Kidney tubule cell (primary cell): Measurements from ENCODE around the gene TMCC2.

ENCODE experiments used
- DNase-seq: peaks from one replicate; pipeline ENCODE4 v3.0.0-alpha.2; 2018; ENCODE audit warnings: low spot score

Gene TMCC2

DNA sequence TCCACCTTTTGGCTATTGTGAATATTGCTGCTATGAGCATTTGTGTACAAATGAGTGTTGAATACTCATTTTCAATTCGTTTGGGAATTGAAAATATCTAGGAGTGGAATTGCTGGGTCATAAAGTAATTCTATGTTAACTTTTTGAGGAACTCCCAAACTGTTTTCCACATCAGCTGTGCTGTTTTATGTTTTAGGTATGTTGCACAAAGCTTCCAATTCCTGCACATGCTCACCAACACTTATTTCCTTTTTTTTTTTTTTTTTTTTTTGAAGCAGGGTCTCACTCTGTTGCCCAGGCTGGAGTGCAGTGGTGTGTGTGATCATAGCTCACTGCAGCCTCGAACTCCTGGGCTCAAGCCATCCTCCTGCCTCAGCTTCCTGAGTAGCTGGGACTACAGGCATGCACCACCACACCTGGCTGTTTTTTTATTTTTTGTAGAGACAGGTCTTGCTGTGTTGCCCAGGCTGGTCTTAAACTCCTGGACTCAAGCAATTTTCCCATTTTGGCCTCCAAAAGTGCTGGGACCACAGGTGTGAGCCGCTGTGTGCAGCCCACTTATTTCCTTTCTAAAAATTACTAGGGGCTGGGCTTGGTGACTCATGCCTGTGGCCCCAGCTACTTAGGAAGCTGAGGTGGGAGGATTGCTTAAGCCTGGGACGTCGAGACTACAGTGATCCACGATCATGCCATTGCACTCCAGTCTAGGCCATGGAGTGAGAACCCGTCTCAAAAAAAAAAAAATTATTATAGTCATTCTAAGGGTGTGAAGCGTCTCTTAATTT is 33.4 kb downstream of the TMCC2 start:
- DNase-seq: peak; percentile 49

DNA sequence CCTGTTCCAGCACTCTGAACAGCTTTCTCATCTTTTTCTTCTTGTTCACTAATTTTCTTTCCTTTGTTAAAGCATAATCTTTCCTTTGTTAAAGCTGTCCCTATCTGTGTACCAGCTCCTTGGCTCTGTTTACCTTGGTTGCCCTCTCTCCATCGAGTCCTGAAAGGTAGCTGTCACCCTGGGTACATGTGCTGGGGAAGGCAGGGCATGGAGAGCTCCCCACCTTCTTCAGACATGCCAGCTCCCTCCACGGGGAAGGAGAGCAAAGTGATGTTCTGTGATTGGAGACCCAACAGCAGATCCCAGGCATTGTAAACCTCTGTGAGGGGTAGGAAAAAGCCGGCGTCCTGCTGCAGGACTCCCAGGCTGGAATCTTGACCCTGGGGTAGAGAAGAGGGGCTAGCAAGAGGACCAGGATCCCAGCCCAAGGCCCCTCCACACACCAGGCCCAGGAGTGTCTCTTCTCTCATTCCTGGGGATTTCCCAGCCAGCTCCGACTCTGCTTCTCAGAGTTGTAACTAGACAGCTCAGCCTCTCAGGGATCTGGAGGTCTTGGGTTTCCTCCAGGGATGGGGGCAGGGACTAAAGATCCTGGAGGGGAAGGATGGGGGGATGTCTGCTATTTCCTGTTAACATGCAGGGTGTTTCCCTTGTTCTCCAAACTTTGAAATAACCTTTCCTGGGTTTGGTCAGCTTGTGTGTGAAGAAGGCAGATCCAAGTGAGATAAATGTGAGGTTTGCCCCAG is 34.4 kb downstream of the TMCC2 start:
- peak; percentile 61 for DNase-seq

DNA sequence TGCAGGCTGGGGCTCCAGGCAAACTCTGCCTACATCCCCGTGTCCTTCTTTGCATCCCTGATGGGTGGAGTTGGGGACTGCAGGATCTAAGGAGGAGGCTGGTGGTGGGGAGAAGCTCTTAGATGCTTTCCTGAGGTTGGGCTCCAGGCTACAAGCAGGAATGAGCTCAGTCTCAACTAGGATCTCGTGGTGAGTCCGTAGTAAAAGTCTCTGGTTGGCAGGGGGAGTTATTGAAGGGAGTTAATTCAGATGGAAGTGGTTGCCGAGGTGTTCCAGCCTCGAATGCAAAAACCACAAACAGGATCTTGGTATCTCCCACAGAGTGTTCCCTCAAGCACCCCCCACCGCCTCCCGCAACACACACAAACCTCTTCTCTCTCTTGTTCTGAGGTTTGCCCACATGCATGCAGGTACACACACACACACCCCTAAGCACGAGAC is 35.0 kb downstream of the TMCC2 start:
- DNase-seq: no peak

DNA sequence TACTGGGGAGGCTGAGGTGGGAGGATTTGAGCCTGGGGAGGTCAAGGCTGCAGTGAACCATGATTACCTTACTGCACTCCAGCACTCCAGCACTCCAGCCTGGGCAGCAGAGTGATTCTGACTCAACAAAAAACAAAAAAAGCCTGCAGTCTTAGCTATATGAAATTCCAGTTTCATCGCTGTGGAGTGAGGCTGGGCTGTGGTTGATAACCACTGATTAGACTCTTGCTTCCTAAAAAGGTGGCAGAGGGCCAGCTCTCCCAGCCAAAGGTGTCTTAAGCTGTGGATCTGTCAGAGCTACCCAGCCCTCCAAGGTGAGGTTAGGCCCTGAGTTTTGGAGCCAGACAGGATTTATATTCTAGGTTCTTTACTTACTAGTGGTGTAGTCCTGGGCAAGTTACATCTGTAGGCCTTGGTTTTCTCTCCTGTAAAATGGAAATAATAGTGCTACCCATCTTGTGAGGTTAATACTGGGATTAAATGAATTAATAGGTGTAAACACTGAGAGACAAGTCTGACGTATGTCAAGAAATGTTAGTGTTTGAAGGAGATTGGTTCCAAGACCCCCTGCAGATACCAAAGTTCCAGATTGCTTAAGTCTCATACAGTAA is 35.9 kb downstream of the TMCC2 start:
- peak; percentile 55 for DNase-seq

DNA sequence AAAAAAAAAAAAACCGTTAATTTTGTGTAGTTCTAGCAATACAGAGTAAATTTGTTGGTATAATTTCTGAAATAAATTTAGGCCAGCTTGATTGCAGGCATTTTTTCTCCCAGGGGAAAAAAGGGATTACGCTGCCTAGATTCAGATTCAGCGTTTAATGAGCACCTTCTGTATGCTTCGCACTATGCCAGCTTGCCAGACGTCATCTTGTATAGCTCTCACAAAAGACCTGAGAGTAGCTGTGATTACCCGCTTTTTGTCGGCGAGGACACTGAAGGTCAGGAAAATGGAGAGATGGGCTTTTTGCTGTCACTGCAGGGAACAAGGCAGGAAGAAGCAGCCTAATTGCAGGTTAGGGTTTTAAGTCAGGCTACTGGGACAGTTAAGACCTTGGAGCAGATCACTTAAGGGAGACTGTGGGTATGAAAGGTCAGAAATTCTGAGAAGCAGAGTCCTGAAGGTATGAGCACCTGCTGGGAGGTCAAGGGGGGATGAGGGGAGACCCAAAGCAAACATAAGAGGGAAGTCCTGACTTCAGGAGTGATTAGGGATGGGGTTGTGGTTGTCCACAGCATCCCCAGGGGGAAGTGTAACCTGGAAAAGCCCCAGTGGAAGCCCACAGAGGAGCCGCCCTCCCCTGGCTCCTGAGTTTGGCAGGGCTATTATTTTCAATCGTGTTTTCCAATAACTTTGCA is 39.0 kb downstream of the TMCC2 start:
- DNase-seq: no peak

- DNase-seq: no peak
These were observed 39.7 kb downstream of the TMCC2 start for GRCh38 chr1:205267306-205267902.

DNA sequence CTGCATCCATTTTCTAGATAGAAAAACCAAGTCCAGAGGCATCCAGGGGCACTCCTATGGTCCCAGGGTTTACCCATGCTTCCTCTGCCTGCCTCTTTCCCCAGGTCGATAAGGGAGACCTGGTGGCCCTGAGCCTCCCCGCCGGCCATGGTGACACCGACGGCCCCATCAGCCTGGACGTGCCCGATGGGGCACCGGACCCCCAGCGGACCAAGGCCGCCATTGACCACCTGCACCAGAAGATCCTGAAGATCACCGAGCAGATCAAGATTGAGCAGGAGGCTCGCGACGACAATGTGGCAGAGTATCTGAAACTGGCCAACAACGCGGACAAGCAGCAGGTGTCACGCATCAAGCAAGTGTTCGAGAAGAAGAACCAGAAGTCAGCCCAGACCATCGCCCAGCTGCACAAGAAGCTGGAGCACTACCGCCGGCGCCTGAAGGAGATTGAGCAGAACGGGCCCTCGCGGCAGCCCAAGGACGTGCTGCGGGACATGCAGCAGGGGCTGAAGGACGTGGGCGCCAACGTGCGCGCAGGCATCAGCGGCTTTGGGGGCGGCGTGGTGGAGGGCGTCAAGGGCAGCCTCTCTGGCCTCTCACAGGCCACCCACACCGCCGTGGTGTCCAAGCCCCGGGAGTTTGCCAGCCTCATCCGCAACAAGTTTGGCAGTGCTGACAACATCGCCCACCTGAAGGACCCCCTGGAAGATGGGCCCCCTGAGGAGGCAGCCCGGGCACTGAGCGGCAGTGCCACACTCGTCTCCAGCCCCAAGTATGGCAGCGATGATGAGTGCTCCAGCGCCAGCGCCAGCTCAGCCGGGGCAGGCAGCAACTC is 41.3 kb downstream of the TMCC2 start:
- DNase-seq: no peak

DNA sequence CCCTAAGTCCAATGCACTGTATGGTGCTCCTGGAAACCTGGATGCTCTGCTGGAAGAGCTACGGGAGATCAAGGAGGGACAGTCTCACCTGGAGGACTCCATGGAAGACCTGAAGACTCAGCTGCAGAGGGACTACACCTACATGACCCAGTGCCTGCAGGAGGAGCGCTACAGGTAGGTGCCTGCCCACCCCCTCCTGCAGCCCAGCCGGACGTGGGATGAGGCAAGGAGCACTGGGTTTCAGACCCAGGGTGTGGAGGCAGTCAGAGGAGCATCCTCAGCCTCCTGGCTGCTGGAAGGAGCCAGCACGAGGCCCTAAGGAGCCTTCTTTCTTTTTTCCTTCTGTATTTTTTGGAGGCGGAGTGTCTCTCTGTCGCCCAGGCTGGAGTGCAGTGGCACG is 42.0 kb downstream of the TMCC2 start:
- no peak for DNase-seq

GRCh38 chr1:205270271-205270670 is 42.5 kb downstream of the TMCC2 start:
- no peak for DNase-seq

DNA sequence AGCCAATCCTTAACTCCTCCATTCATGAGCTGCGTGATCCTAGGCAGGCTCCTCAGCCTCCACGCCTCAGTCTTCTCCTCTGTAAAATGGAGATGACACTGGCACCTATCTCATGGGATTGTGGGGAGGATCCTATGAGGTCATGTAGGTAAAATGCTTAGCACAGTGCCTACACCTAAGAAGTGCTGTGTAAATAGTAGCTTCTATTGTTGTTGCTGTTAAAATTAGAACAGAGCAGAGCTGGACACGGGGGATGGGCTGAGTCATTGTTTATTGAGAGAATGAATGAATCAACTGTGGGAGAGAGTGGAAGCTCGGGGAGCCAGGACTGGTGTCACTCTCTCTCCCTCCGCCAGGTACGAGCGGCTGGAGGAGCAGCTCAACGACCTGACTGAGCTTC is 43.0 kb downstream of the TMCC2 start:
- peak; percentile 95 for DNase-seq

- DNase-seq: peak; percentile 82
These were observed 43.5 kb downstream of the TMCC2 start for GRCh38 chr1:205271277-205271676.

- no peak for DNase-seq
These were observed 44.0 kb downstream of the TMCC2 start for GRCh38 chr1:205271745-205272144.

GRCh38 chr1:205272536-205272935 is 44.8 kb downstream of the TMCC2 start:
- peak; percentile 42 for DNase-seq

GRCh38 chr1:205273551-205273982 is 45.8 kb downstream of the TMCC2 start:
- DNase-seq: peak; percentile 91

DNA sequence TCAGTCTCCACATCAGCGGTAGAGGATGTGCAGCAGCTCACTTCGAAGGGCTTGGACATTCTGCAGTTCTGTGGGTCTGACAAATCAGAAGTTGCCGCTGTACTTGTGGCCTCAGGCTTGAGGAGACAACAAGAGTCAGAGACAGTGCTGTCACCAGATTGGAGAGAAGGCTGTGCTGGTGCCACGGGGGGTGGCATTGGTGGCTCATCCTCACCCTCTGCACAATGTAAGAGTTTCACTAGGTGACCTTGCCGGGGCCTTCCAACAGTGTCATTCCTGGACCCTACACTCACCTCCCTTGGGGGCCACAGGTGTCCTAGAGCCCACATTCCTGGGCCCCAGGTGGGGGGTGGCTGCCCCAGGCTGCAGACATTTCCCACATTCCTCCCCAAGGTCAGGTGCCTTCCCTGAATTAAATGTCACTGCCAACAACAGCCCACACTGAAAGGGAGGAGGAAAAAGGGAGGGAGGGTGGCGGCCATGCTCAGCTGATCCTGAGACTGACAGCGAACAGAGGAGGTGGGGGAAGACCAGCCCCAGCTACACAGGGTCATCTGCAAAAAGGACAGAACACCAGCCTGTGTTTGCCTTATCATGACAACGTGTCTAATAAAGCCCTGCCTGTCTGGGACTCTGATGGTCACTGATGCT is 46.4 kb downstream of the TMCC2 start:
- DNase-seq: peak; percentile 98

DNA sequence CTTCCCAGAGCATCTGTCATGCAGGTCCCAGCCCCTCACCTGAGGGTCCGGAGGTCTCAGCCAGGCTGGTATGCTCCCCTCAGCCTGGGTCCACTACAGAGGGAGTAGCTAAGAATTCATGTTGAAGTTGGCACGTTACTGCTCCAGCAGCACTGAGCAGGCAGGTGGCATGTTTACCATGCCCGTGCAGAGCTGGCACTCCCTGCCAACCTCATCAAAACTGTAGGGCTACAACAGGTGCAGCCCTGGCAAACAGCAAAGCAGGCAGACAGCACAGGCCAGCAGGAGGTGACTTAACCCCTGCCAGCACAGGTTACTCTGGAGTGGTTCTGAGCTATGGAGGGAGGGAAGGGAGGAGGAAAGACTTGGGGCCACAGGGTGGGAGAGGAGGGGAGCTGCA is 47.4 kb downstream of the TMCC2 start:
- DNase-seq: peak; percentile 53

DNA sequence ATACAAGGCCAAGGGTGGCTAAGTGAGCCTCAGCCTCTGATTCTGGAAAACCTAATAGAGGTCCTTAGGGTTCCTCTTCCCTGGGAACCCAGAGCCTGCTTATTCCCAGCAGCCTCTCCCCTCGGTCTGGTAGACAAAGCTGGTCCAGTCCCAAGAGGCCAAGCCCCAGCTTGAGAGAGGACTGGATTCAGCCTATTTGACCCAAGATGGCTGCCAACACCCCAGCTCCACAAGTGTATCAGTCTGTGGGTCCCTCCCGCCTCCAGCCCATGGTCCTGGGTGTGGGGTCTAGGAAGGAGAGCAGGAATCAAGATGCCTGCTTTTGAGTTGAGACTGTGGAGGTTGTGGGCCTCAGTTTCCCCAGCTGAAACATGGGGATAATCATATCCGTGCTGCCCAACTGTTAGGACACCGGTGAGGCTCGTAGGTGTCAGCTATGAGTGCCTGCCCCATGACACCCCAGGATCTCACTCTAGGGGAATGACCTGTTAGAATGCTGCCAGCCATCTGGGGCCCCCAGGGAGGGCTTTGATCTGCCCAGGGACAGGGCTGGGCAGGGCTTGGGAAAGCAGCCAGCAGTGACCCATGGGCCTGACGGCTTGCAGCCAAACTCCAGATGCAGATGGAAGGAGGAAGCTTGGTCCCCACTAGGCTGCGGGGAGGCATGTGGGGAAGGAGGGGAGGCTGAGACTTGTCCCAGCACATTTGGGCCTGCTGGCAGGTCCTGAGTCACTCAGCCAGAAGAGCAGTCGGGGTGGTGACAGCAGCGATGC is 48.4 kb downstream of the TMCC2 start:
- peak; percentile 60 for DNase-seq

DNA sequence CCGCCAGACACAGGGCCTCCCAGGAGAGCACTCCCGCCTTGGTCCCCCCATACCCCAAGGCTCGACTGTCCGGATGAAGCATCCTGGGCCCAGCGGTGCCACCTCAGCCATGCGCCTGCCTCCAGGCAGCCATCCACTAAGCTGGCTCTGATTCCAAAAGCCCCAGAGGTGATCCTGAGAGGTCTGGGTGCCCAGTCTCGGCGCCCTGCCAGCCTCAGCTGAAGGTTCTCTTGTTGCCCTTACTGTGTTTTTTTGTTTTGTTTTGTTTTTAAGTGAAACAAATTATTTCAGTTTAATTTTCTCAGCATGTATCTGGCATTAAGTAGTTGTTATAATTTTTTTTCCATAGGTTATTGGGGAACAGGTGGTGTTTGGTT is 48.9 kb downstream of the TMCC2 start:
- DNase-seq: no peak

DNA sequence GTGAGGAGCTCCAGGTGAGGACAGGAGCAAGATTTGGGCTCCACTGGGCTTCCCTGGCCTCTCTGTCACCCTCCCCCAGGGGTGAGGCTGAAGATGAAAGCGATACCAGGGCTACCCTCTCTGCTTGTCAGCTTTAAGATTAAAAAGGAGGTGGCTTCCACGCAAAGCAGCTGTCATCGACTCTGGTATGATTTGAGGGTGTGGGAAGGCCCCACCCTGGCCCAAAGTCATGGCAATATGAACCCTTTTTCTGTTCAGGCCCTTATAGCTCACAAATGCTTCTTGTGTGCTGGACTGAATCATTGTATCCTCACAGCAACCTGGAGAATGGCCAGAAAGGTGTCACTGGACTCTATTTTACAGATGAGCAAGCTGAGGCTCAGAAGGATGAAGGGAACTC is 52.2 kb downstream of the TMCC2 start:
- peak; percentile 72 for DNase-seq
